HepG2 (cell line): ENCODE data around the gene FBP1. TPM values are rescaled to one million over a fixed set of nuclear protein-coding genes. Genes with fewer than 3 reads are reported as not detected.
A peak's percentile ranks its signal among the peaks of the same experiment; 100 is the strongest.

ENCODE experiments used
- ETS1 ChIP-seq: sonication (generic); formaldehyde crosslinking; IDR thresholded peaks from 2 replicates; pipeline ENCODE4 v1.4.0; 2020; ENCODE audit warnings: missing genetic modification reagents
- FIP1L1 ChIP-seq: fragments of 200-400 bp; formaldehyde crosslinking; IDR thresholded peaks from 2 replicates; pipeline ENCODE4 v1.6.1; 2018; ENCODE audit warnings: low read depth, mild to moderate bottlenecking, low read length, moderate library complexity, borderline replicate concordance; ENCODE audit not compliant: insufficient read depth
- GZF1 ChIP-seq: sonication (generic); formaldehyde crosslinking; IDR thresholded peaks from 2 replicates; pipeline ENCODE4 v1.5.1; 2020; ENCODE audit warnings: mild to moderate bottlenecking, missing genetic modification reagents
- HDAC2 ChIP-seq: sonication (generic); formaldehyde crosslinking; IDR thresholded peaks from 2 replicates; pipeline ENCODE4 v1.4.0; 2020; ENCODE audit warnings: missing genetic modification reagents
- MLLT10 ChIP-seq: sonication (generic); formaldehyde crosslinking; IDR thresholded peaks from 2 replicates; pipeline ENCODE4 v1.4.0; 2020; ENCODE audit warnings: missing genetic modification reagents
- NAIF1 ChIP-seq: sonication (generic); formaldehyde crosslinking; IDR thresholded peaks from 2 replicates; pipeline ENCODE4 v1.5.0; 2020; ENCODE audit warnings: mild to moderate bottlenecking, missing genetic modification reagents, borderline replicate concordance
- NRL ChIP-seq: sonication (generic); formaldehyde crosslinking; IDR thresholded peaks from 2 replicates; pipeline ENCODE4 v1.5.0; 2020; ENCODE audit warnings: missing genetic modification reagents, mild to moderate bottlenecking, moderate library complexity, borderline replicate concordance
- RBFOX2 ChIP-seq: fragments of 200-400 bp; formaldehyde crosslinking; IDR thresholded peaks from 2 replicates; pipeline ENCODE4 v1.6.1; 2017; ENCODE audit warnings: low read depth, mild to moderate bottlenecking, low read length
- SP4 ChIP-seq: sonication (generic); formaldehyde crosslinking; IDR thresholded peaks from 2 replicates; pipeline ENCODE4 v1.8.1; 2023; ENCODE audit warnings: mild to moderate bottlenecking, missing genetic modification reagents
- TGIF2 ChIP-seq: IDR thresholded peaks from 2 replicates; pipeline ENCODE4 v1.6.1; 2016; ENCODE audit warnings: control low read depth, missing compliant biosample characterization
- THAP8 ChIP-seq: sonication (generic); formaldehyde crosslinking; IDR thresholded peaks from 2 replicates; pipeline ENCODE4 v1.5.1; 2020; ENCODE audit warnings: missing genetic modification reagents, mild to moderate bottlenecking, borderline replicate concordance
- UBTF ChIP-seq: sonication (generic); formaldehyde crosslinking; IDR thresholded peaks from 2 replicates; pipeline ENCODE4 v1.4.0; 2020; ENCODE audit warnings: mild to moderate bottlenecking, missing genetic modification reagents
- ZBTB26 ChIP-seq: IDR thresholded peaks from 2 replicates; pipeline ENCODE4 v1.6.1; 2016; ENCODE audit warnings: missing compliant biosample characterization, missing genetic modification reagents, borderline replicate concordance
- ZBTB46 ChIP-seq: sonication (generic); formaldehyde crosslinking; IDR thresholded peaks from 2 replicates; pipeline ENCODE4 v1.4.0; 2020; ENCODE audit warnings: mild to moderate bottlenecking, missing genetic modification reagents, borderline replicate concordance
- ZFP36 ChIP-seq: fragments of 150-350 bp; IDR thresholded peaks from 2 replicates; pipeline ENCODE4 v1.6.1; 2018; ENCODE audit warnings: borderline replicate concordance, low read length, low read depth; ENCODE audit not compliant: partially characterized antibody
- ZNF263 ChIP-seq: sonication (generic); formaldehyde crosslinking; IDR thresholded peaks from 2 replicates; pipeline ENCODE4 v1.4.0; 2020; ENCODE audit warnings: missing genetic modification reagents
- ZNF484 ChIP-seq: sonication (generic); formaldehyde crosslinking; IDR thresholded peaks from 2 replicates; pipeline ENCODE4 v1.5.1; 2020; ENCODE audit warnings: mild to moderate bottlenecking, low read depth, missing genetic modification reagents, borderline replicate concordance
- ZNF501 ChIP-seq: sonication (generic); formaldehyde crosslinking; IDR thresholded peaks from 2 replicates; pipeline ENCODE4 v1.5.1; 2020; ENCODE audit warnings: mild to moderate bottlenecking, moderate library complexity, missing genetic modification reagents
- ZNF790 ChIP-seq: sonication (generic); formaldehyde crosslinking; IDR thresholded peaks from 2 replicates; pipeline ENCODE4 v1.8.0; 2022; ENCODE audit warnings: missing genetic modification reagents, mild to moderate bottlenecking, borderline replicate concordance
- ZNF83 ChIP-seq: sonication (generic); formaldehyde crosslinking; IDR thresholded peaks from 2 replicates; pipeline ENCODE4 v1.4.0; 2020; ENCODE audit warnings: missing genetic modification reagents, mild to moderate bottlenecking, borderline replicate concordance
- polyA plus RNA-seq, 8 experiments: library from polyadenylated mRNA; depleted of rRNA in 3 of 8; stranded (reverse) in 7 of 8; unstranded in 1 of 8; fragments of >200 nt; fragmentation: Illumina TruSeq in 4 of 8; extraction: Trizol in 4 of 8; gene quantifications; 2 replicates each; pipeline versions ENCODE4 v1.2.1 to v1.2.3, GENCODE V29; 2011 to 2016; ENCODE audit warnings: low read depth in 4 of 8, missing spikeins in 1 of 8, mixed read lengths in 1 of 8; ENCODE audit not compliant: insufficient read depth in 1 of 8
- total RNA-seq, 5 experiments: library from RNA; depleted of rRNA; stranded (reverse); fragments of >200 nt; fragmentation: Illumina TruSeq; extraction: Trizol; gene quantifications; 2 replicates each; pipeline ENCODE4 v1.2.3, GENCODE V29; 2016; ENCODE audit warnings: low read depth in 1 of 5

FBP1 gene
- total and polyA plus RNA-seq, 2 of the 13 experiments (the other 11 are each of a cell fraction or from before 2014, with no cell fraction given): 0.29 to 0.53 TPM

- peak; percentile 77 for TF ChIP-seq UBTF (CRISPR knock-in tag)
- TF ChIP-seq MLLT10: no peak
- no peak for TF ChIP-seq TGIF2
- TF ChIP-seq NRL (CRISPR knock-in tag): peak; percentile 27; the same call in 1 of the 2 replicates
- TF ChIP-seq ZNF83: no peak
- TF ChIP-seq SP4 (CRISPR knock-in tag): no peak
- no peak for TF ChIP-seq ZNF484 (CRISPR knock-in tag)
- no peak for TF ChIP-seq GZF1 (CRISPR knock-in tag)
- TF ChIP-seq HDAC2: no peak
- TF ChIP-seq RBFOX2: peak; percentile 46; the same call in 1 of the 2 replicates
- no peak for TF ChIP-seq ZFP36
- TF ChIP-seq ZBTB26 (CRISPR knock-in tag): no peak
- TF ChIP-seq ZBTB46: no peak
- TF ChIP-seq THAP8 (CRISPR knock-in tag): no peak
- no peak for TF ChIP-seq FIP1L1
- no peak for TF ChIP-seq ETS1 (CRISPR knock-in tag)
- peak; percentile 96 for TF ChIP-seq ZNF501
- TF ChIP-seq ZNF790 (CRISPR knock-in tag): no peak
- TF ChIP-seq ZNF263: no peak
- TF ChIP-seq NAIF1 (CRISPR knock-in tag): no peak
These were observed 84.6 kb downstream of the FBP1 start, which contains the start of gene PCAT7 (continued) for GRCh38 chr9:94554439-94555331.
